ENCODE data around the gene XAGE1B. TPM values are rescaled to one million over a fixed set of nuclear protein-coding genes. Genes with fewer than 3 reads are reported as not detected.
"Not testable (repeated sequence)": the region's sequence is repeated elsewhere in the genome, so short reads cannot be mapped to it uniquely, and the experiment has no call there.

Gene XAGE1B
- polyA plus RNA-seq, 2 of the 4 experiments (the other 2 are of a cell fraction), result 54.6 to 179 TPM

DNA sequence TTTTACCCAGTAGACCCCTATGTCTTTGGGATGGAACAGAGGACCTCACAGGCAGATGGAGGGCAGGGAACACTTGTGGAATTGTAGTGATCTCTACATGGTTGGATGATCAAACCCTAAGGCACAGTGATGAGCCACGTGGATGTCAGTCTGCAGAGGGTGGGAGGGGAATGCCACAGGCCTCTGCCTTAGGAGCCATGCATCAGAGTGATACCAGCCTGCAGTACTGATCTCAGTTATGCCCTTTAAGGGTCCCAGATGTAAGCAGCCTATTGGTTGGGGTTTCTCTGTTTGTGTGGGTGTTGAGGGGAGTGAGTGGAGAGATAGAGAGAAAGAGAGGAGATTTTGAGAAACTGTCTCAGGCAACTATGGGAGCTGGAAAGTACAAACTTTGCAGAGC lies 39.9 kb upstream of the XAGE1B start:
- ChIA-PET POLR2A (no interaction called here), CTCF (no interaction called here)
- Histone ChIP-seq H3K27ac (no peak overlapping the region), H3K4me2 (no peak overlapping the region), H3K9me3 (no peaks in the 10 kb centered on the region), H3K4me3 (no peak overlapping the region), H3K4me1 (no peaks in the 10 kb centered on the region)
- ATAC-seq (no peak), FAIRE-seq (no peak), DNase-seq (ENCODE audit: low read depth in 1 of 2, low spot score in 1 of 2) (no peak)
- WGBS (ENCODE audit: missing lambda C conversion rate), result 0% methylated on average over 1 of the region's 1 CpG
- TF ChIP-seq TP53 (CRISPR knock-in tag; IDR thresholded peaks at IDR 0.05) (no peak), NFE2L2 (conservative IDR thresholded peaks at IDR 0.05; ENCODE audit: low read length) (no peak), POLR2AphosphoS2 (conservative IDR thresholded peaks at IDR 0.05; ENCODE audit: low read length) (no peak), PHF8 (IDR thresholded peaks at IDR 0.05; ENCODE audit: borderline replicate concordance, low read depth) (no peak), FOSB (CRISPR knock-in tag; IDR thresholded peaks at IDR 0.05) (no peak), RARB (CRISPR knock-in tag; IDR thresholded peaks at IDR 0.05) (no peak), FOSL2 (IDR thresholded peaks at IDR 0.05) (no peak), FOSL2 (CRISPR knock-in tag; IDR thresholded peaks at IDR 0.05) (no peak), CBX8 (IDR thresholded peaks at IDR 0.05) (no peak), RCOR1 (IDR thresholded peaks at IDR 0.05; ENCODE audit: low read depth, low read length) (no peak), HOXB5 (CRISPR knock-in tag; IDR thresholded peaks at IDR 0.05) (no peak), RFX5 (IDR thresholded peaks at IDR 0.05) (no peak)
- TF ChIP-seq, protein P1, sequence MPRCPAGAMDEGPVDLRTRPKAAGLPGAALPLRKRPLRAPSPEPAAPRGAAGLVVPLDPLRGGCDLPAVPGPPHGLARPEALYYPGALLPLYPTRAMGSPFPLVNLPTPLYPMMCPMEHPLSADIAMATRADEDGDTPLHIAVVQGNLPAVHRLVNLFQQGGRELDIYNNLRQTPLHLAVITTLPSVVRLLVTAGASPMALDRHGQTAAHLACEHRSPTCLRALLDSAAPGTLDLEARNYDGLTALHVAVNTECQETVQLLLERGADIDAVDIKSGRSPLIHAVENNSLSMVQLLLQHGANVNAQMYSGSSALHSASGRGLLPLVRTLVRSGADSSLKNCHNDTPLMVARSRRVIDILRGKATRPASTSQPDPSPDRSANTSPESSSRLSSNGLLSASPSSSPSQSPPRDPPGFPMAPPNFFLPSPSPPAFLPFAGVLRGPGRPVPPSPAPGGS (IDR thresholded peaks at IDR 0.05), result no peak

DNA sequence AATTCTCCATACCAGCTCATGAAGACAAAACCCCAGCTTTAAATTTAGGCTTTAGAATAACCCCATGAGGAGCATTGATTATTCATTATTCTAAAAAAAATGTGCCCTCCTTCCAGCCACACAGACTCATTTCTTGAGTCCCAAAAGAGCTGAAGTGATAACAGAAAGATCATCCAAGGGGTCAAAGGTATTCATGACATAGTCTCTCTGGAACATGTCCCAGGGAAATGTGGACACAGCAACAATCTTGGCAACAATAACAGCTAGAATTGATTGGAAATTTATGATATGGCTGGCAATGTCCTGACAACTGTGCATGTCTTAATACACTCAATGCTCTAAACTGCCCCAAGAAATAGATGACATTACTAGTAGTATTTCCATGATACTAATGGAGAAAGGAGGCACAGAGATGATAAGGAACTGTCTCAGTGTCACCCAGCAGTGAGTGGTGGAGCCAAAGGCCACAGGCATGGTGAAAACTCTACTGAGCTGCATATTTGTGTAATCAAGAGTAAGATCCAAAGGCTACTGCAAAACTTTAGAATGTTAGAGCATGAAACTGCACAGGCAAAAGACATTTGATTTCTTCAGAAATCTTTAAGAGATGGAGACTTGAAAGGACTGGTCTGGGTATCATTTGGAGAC lies 37.3 kb upstream of the XAGE1B start:
- Histone ChIP-seq H3K9me3 (no peaks in the 10 kb centered on the region), H3K4me3 (no peak overlapping the region), H3K4me2 (no peak overlapping the region), H3K27ac (no peak overlapping the region), H3K4me1 (no peaks in the 10 kb centered on the region)
- ChIA-PET CTCF (interaction anchor here (0.9 kb wide), 1 partner anchor 9 kb away, joined by 3 read pairs; no protein-coding TSS in a partner anchor), POLR2A (no interaction called here)
- DNase-seq (ENCODE audit: low read depth in 1 of 2, low spot score in 1 of 2) (no peak), ATAC-seq (no peak), FAIRE-seq (peak; percentile 93)
- TF ChIP-seq JUNB (IDR thresholded peaks at IDR 0.05), result no peak
- no peak for TF ChIP-seq NPAS2 (CRISPR knock-in tag; IDR thresholded peaks at IDR 0.05; ENCODE audit: borderline replicate concordance)
- no peak for TF ChIP-seq BHLHE40 (IDR thresholded peaks at IDR 0.05; ENCODE audit: low read depth, low read length)
- TF ChIP-seq MYC (IDR thresholded peaks at IDR 0.05; ENCODE audit: borderline replicate concordance, low read length), result no peak
- no peak for TF ChIP-seq EP300 (IDR thresholded peaks at IDR 0.05)
- TF ChIP-seq, protein P2, sequence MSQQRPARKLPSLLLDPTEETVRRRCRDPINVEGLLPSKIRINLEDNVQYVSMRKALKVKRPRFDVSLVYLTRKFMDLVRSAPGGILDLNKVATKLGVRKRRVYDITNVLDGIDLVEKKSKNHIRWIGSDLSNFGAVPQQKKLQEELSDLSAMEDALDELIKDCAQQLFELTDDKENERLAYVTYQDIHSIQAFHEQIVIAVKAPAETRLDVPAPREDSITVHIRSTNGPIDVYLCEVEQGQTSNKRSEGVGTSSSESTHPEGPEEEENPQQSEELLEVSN (IDR thresholded peaks at IDR 0.05; ENCODE audit: borderline replicate concordance, low read depth), result no peak
- TF ChIP-seq FOXS1 (CRISPR knock-in tag; IDR thresholded peaks at IDR 0.05), result no peak
- no peak for TF ChIP-seq RARB (CRISPR knock-in tag; IDR thresholded peaks at IDR 0.05)
- no peak for TF ChIP-seq EHMT2 (IDR thresholded peaks at IDR 0.05; ENCODE audit: low read depth)

DNA sequence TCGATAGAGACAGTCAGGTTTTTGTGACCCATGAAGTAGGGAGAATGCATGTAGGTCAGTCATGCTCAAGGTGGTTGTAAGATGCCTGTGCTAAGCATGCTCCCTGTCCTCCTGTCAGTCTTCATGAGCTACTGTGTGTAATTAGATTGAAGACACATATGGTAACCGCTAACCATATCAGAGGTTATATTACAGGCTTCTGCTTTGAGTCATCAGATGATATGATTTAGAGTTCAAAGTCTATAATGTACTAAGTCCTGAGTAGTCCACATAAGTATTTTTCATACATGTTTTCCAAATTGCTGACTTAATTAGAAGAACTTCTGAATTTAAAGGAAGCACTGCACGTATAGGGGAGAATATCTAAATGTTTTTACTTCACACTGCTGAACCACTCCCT lies 31.9 kb upstream of the XAGE1B start:
- 3% methylated on average over 3 of the region's 3 CpGs for WGBS (ENCODE audit: missing lambda C conversion rate)
- DNase-seq (ENCODE audit: low read depth in 1 of 2, low spot score in 1 of 2); H3K27ac ChIP-seq; H3K9me3 ChIP-seq; ATAC-seq; POLR2A ChIA-PET; H3K4me2 ChIP-seq; FAIRE-seq; H3K4me1 ChIP-seq; H3K4me3 ChIP-seq: not testable (repeated sequence)
- CTCF ChIA-PET, result interaction anchor here (1.1 kb wide), 1 partner anchor 25 kb away, joined by 4 read pairs; no protein-coding TSS in a partner anchor

Data from A549 (cell line).